Measurements from ENCODE around the gene TXNRD1. TPM values are rescaled to one million over a fixed set of nuclear protein-coding genes. Genes with fewer than 3 reads are reported as not detected.

The TXNRD1 gene
- total RNA-seq, 1 donor from 2014 or later, result 398 TPM

DNA sequence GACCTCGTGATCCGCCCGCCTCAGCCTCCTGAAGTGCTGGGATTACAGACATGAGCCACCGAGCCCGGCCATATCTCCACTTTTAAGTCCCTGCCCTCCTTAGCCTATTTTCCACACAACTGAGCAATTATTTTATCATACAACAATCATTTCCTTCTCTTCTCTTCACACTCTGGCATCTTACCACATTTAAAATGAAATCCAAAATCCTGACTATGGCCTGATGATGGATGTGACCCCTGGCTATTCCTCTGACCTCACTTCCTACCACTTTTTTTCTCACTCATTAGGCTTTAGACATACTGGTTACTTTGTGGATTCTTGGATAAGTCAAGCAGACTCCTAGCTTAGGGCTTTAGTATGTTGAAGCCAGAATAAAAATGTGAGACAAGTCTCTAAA, 66.1 kb downstream of the TXNRD1 start:
- no peak for DNase-seq

DNA sequence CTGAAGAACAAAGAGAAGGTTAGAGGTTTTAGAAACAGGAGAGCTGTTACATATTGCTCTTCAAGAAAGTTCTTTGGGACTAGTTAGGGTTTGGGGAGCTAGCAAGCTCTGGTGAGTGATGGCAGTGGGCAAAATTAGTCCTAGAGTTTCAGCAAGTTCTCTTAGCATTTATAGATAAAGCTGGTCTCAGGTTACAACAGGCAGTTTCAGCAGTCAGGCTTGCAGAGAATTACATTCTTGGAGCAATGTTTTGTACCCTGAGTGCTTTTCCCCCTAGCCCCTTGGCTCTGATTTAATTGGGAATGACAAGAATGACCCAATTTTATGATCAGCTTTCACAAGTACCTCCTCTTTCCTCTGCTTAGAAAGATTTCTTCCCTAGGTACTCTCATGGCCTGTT, 66.5 kb downstream of the TXNRD1 start:
- no peak for DNase-seq

DNA sequence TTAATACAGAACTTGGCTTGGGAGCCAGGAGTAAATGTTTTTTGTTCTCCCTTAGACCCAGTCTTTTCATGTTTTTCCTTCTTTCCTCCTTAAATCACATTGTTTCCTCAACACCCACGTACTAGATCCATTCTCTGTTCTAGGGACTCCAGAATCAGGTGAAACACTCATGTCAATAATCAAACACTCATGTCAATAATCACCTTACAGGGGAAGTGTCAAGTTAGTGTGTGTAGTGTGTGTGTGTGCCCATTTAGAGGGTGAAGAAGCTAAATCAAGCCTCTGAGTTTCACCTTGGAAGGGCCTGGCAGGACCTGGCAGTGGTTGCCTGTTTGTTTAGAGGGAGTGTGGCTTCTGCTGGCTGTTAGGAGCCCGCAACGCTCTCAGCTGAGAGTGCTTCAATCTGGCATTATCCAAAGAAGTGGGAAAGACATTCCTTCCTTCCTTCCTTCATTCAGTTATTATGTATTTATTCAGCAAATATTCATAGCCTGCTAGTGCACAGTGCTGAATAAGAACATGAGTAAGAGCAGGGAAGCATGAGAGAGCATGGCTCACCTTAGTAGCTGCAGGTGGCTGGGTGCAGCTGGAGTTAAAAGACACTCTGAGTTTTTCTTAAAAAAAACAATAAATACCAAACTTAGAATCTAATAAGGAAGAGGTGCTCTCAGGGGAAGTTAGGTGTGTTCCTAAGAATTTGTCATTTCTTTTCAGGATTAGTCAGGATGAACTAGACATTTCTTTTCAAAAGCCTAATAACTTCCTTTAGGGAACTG, 70.3 kb downstream of the TXNRD1 start:
- DNase-seq, result peak; percentile 58

DNA sequence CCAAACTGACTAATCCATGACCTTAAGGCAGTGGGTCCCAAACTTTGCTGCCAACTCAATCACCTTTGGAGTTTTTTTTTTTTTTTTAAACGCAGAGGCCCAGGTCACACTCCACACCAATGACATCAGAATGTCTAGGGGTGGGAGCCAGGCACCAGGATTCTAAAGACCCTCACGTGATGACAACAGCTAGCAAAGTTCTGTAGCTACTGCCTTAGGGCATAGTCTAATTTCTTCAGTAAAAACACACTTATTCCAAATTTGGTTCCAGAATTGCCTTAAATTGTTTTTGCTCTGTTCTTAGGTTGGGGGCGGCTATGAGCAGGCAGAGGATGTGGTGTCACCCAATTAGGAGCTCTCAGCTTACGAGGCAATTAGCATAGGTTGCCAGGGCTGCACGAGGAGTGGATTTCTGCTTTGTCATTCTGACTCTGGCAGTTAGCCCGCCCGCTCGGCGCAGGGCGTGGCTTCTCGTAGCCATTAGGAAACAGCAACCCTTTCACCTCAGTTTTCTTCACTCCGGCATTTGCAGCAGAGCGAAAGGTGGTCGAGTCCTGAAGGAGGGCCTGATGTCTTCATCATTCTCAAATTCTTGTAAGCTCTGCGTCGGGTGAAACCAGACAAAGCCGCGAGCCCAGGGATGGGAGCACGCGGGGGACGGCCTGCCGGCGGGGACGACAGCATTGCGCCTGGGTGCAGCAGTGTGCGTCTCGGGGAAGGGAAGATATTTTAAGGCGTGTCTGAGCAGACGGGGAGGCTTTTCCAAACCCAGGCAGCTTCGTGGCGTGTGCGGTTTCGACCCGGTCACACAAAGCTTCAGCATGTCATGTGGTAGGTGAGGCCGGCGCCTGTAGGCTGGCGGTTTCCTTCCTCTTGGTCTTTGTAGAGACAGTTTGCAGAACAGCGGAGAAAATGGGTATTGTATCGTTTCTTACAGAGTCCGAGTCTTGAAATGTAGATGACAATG, 71.2 kb downstream of the TXNRD1 start:
- DNase-seq, result peak; percentile 98

DNA sequence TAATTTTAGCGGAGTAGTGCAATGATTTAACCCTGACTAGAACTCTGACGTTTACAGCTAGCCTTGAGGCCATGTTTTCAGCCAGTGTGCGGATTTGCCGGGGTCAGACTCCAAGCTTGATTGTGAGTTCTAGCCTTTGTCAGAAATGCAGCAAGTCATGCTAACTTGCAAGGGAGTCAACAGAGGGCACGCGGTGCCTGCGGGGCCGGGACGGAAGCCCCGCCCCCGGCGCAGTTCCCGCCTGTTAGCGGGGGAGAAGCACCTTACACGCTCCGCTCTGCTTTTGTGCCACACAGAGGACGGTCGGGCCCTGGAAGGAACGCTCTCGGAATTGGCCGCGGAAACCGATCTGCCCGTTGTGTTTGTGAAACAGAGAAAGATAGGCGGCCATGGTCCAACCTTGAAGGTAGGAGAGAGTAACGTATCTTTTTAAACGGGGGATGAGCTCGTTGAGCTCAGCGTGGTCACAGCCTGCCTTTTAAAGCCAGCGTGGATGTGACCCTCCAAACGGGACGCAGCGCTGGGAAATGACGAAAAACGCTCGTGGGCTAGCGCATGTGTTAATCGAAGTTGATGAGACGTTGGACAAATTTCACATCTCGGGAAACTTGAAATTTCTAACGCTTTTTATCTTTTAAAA, 73.2 kb downstream of the TXNRD1 start:
- DNase-seq, result peak; percentile 88

DNA sequence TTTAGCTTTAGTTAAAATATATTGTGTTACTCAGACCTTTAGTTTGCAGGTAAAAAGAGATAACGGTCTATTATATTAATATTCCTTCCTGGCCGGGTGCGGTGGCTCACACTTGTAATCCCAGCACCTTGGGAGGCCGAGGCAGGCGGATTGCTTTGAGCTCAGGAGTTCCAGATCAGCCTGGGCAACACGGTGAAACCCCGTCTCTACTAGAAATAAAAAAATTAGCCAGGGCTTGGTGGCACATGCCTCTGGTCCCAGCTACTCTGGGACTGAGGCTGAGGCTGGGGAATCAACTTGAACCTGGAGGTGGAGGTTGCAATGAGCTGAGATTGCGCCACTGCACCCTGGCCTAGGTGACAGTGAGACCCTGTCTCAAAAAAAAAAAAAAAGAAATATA, 74.7 kb downstream of the TXNRD1 start:
- no peak for DNase-seq

DNA sequence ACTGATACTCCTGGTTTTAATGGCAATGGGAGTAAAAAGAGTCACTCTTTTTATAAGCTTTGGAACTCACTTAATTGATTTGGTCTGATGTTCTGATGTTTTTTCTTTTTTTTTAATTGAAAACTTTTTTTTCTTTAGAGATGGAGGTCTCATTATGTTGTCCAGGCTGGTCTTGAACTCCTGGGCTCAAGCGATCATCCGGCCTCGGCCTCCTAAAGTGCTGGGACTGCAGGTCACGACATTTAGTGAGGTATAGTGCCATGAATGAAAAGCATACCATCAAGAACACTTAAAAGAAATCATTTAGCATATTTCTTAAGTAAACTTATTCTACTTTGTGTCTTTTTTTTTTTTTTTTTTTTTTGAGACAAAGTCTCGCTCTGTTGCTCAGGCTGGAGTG, 75.3 kb downstream of the TXNRD1 start:
- no peak for DNase-seq

DNA sequence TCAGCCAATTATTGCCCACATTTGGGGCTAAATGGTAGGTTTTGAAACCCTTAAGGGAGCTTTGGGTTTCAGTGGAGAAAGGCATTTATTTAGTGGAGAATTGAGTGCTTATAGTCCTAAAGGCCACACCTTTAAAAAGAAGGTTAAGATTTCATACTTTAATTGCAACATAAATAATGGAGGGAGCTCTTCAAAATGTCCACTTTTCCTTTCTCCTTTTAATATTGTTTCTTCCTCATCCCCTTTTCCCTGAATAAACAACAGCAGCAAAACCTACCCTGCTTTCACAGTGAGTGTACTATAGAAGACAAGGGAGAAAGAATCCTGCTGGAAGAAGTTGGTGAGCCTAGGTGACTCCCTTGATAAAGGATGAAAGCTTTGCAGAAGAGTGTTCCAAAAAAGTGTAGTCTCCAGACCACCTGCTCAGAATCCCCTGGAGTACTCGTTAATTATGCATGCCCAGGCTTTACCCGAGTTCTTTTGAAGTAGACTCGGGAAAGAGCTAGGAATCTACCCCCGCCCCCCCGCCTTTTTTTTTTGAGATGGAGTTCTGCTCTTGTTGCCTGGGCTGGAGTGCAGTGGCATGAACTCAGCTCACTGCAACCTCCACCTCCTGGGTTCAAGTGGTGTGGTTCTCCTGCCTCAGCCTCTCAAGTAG, 76.4 kb downstream of the TXNRD1 start:
- no peak for DNase-seq

DNA sequence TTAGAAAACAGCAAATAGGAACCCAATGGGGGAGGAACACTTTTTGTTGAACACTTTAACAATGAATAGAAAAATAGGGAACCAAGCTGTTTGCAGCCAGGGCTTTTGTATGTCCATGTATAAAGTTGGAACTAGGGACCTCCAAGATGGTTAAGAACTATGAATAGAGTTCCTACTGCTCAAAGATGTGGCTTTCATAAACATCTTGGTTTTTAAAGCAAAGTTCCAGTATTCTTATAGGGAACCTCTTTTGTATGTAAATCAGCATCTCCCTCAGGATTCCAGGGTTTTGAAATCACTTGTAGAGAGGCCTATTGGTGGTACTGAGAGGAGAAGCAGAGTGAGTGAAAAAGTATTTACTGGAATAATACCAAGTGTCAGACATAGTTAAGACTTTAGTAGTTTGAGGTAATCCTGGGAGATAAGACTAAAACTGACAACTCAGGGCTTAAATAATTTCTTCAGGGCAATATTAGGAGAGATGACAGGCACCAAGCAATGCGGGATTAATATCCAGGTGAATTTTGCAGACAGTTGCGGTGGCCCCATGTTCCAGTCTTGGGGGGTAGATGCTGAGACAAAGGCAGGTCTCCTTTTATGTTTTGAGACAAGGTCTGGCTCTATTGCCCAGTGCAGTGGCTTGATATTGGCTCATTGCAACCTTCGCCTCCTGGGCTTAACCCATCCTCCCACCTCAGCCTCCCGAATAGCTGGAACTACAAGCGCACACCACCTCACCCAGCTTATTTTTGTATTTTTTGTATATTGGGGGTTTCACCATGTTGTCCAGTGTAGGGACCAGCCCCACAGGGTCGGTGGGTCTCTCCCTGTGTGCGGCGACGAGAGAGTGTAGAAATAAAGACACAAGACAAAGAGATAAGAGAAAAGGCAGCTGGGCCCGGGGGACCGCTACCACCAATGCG, 77.6 kb downstream of the TXNRD1 start:
- DNase-seq, result no peak

DNA sequence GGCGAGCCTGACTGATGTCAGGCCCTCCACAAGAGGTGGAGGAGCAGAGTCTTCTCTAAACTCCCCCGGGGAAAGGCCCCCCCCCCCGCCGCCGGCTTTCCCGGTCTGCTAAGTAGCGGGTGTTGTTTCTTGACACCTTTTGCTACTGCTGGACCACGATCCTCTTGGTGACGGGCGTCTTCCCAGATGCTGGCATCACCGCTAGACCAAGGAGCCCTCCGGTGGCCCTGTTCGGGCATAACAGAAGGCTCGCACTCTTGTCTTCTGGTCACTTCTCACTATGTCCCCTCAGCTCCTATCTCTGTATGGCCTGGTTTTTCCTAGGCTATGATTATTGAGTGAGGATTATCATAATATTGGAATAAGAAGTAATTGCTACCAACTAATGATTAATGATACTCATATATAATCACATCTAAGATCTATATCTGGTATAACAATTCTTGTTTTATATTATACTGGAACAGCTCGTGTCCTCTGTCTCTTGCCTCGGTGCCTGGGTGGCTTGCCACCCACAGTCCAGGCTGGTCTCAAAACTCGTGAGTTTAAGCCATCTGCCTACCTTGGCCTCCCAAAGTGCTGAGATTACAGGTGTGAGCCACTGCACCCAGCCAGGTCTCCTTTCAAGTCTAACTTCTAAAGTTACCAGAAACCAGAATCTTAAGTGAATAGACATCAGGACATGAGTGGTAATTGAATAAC, 78.7 kb downstream of the TXNRD1 start:
- DNase-seq, result peak; percentile 74

DNA sequence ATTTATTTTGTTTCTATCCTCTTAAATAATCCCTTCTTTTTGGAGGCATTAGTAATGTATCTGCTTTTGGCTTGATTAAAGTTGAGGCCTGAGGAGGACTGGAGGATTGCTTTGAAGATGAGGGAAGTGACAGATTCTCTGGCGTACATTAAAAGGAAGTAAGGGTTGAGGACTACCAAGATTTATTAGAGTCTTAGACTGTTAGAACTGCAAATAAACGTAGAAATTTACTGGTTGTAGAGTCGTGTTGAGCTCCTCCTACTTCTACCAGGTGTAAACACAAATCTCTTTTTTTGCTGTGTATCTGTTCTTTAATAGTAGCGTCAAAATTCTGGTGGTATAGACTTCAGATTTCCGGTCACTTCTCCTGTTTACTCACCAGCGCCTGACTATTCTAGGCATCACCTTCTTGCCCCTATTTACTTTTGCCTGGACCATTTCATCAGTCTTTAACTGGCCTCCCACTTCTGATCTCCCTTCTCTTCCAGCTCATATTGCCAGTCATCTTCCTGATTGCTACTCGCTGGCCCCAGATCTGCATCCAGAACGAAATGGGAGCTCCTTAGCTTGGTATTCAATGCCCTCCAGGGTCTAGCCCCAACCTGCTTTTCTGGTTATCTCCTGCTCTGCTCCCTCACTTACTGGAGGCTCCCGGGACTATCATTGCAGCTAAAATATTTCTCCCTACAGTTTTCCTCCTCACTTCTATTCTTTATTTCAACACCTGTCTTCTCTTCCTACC, 79.5 kb downstream of the TXNRD1 start:
- no peak for DNase-seq

DNA sequence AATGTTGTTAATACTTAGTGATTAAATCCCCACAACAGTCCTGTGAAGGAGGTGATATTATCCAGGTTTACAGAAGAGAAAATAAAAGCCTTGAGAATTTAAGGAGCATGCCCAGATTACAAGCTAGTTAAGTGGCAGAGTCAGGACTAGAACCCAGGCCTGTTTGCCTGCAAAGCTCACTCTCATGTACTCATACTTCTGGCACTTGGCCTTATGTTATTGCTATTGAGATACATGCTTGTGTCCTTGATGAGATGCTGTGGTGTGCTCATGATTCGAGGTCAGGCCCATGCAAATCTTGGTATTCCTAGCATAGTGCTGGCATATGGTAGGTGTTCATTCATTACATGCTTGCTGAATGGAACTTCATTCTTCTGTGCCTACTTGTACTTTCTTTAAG, 80.4 kb downstream of the TXNRD1 start:
- no peak for DNase-seq

DNA sequence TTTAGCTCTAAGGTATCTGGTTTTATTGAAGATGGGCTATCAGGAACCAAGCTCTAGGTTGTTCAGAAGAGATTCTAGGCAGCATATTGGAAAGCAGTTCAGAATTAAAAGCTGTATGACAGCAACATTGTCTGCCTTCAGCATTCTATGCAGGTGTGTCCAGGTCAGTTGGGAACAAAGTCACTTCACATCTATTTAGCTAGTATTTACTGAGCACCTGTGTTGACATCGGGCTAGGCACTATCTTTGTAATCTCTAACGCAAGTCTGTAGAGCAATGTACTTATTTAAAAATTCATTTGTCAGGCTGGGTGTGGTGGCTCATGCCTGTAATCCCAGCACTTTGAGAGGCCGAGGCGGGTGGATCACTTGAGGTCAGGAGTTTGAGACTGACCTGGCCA, 81.1 kb downstream of the TXNRD1 start:
- no peak for DNase-seq

DNA sequence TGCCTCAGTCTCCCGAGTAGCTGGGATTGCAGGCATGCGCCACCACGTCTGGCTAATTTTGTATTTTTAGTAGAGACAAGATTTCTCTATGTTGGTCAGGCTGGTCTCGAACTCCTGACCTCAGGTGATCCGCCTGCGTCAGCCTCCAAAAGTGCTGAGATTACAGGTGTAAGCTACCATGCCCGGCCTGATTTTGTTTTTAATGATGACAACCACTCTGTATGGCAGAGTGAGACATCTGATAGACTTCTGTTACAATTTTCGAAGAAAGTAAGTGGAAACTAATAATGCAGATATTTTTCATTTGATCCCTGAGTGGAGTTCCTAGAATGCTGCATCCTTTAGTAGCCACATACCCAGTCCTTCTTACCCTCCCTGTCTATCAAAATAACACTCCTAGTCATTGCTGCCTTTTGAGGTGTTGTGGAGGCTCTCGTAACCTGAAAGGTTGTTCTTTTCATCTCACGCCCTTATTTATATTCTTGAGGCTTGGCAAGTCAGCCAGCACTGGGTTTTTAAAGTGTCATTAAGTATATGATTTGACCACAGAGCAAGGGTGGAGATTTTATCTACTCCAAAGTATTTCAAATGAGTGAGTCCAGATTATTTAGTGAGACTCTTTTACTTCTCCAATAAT, 82.0 kb downstream of the TXNRD1 start:
- DNase-seq, result no peak

DNA sequence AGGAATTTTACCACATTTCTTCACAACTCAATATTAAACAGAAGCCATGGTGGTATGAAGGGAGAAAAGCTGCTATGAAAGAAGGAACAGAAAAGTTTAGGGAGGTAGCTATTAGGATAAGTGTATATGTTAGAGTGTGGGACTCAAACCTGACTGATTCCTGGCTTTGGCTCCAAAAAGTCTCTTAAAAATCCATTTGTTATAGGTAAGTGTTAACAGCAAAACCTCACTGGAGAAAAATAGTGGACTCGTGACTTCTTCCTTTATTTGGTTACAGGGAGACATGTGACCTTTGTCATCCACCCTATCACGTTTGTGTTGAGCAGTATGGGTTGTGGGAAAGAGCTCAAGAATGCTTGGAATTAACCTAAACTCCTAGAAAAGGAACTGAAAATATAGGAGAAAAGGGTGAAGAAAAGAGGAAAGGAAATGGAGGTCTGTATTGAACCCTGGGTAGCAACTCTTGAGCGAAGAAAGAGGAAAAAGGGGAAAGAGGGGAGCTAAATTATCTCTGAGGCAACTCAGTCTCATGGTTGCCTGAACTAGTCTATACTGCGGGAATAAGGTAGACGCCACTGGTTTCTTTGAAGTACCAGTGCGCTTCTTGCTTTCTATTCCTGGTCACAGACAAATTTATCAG, 84.4 kb downstream of the TXNRD1 start:
- no peak for DNase-seq

DNA sequence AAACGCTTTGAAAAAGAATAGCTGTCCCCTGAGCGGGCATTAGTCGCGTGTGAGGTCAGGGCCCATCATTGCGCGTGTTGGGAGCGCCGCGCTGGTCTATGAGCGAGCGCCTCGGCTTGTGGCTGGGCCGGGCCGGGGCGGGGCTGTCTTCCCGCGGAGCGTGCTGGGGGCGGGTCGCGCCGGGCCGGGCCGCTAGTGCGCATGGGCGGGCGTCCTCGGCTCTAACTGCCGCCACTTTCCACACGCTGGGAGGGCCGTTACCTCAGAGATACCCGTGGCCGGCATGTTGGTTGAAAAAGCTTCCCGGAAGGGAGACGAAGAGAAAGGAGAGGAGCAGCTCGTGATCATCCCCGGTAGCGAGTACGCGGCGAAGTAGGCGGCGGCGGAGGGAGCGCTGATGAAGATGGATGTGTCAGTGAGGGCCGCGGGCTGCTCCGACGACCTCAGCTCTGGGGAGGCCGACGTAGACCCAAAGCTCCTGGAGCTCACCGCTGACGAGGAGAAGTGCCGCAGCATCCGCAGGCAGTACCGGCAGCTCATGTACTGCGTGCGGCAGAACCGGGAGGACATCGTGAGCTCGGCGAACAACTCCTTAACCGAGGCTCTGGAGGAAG, 88.1 kb downstream of the TXNRD1 start, which contains the start of gene EID3:
TSS of gene EID3 (plus strand) at position 202 of the 614 bp plus-strand sequence. CDS start at position 398, 196 bp downstream.
- peak; percentile 91 for DNase-seq

DNA sequence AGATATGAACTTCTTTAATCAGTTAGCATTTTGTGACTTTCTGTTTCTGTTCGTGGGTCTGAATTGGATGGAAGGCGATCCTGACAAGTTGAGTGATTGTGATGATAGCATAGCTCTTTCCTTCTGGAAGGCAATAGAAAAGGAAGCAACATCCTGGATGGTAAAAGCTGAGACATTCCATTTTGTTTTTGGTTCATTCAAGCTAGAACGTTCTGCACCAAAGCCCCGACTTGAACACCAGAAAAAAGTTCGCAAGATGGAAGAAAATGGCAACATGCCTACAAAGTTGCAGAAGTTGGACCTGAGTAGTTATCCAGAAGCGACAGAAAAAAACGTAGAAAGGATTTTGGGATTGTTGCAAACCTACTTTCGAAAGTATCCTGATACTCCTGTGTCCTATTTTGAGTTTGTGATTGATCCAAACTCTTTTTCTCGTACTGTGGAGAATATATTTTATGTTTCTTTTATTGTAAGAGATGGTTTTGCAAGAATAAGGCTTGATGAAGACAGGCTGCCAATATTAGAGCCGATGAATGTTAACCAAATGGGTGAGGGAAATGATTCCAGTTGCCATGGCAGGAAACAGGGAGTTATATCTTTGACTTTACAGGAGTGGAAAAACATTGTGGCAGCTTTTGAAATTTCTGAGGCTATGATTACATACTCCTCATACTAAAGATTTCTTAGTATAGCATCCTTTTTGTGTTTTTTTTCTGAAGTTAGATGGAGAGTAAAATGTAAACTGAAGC, 88.9 kb downstream of the TXNRD1 start:
- DNase-seq, result peak; percentile 57

DNA sequence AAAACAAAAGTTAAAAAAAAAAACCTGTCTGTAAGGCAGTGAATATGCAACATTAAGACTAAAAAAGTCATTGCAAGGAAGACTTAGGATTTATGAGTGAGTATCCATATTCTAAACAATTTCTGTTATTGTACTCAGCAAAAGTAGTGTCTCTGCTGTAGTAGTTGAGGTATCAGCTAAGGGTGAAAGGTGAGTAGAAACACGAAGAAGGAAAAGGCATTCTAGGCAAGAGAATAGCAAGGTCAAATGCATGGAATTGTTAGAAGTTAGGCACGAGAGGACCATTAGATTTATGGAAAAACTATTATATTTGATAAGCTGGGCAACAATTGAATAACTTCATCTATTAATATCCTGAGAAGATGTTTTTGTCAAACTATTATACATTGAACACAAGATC, 89.8 kb downstream of the TXNRD1 start:
- DNase-seq, result no peak

Data from dermis blood vessel endothelial cell (primary cell).